Stimulated activated CD4-positive, alpha-beta T cell treated with anti-CD3 and anti-CD28 coated beads, TNF-alpha, amount 100 ng/mL, for 48 hours (primary cell): ENCODE results near the gene MLLT1.

Source experiments
- DNase-seq, 3 donors: peaks; one replicate each; pipeline ENCODE4 v3.0.0-alpha.2; 2020; ENCODE audit warnings: low read depth in 3 of 3

MLLT1 gene

DNA sequence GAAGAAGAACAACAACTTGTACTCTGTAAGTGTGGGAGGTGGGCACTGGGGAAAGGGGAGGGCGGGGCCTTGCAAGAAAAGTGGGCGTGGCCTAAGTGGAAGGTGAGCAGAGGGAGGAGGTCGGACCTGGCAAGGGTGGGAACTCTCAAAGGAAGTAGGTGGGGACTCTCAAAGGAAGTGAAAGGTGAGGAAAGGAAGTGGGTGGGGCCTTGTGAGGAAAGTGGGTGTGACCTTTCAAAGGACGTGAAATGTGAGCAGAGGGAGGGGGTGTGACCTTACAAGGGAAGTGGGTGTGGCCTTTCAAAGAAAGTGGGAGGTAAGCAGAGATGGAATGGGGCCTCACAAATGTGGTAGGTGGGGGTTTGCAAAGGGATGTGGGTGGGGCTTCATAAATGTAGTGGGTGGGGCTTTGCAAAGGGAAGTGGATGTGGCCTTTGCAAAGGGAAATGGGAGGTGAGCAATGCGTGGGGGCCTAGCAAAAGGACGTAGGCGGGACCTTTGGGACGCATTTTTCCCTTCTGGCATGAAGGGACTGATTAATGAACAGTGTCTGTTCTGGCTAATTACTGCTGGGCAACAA, 118.4 kb downstream of the MLLT1 start:
- peak in 2 of 3 donors; percentile 27 to 29 for DNase-seq
